Mucosa of rectum (tissue), 2 donors: ENCODE results near the gene HMCES.
A peak's percentile ranks its signal among the peaks of the same experiment; 100 is the strongest.
"Not testable (repeated sequence)": the region's sequence is repeated elsewhere in the genome, so short reads cannot be mapped to it uniquely, and the experiment has no call there.

ENCODE experiments used
- H3K27ac ChIP-seq, 2 donors: one replicate each; pipeline ENCODE4 v1.7.0; 2013; ENCODE audit warnings: inconsistent platforms in 2 of 2, low read depth in 2 of 2, low read length in 2 of 2
- H3K27me3 ChIP-seq, 2 donors: one replicate each; pipeline ENCODE4 v1.7.0; 2013; ENCODE audit warnings: low read length in 2 of 2; ENCODE audit not compliant: control insufficient read depth in 2 of 2, insufficient read depth in 2 of 2
- H3K36me3 ChIP-seq, 2 donors: one replicate each; pipeline ENCODE4 v1.7.0; 2013; ENCODE audit warnings: low read length in 2 of 2; ENCODE audit not compliant: control insufficient read depth in 2 of 2, insufficient read depth in 2 of 2
- H3K4me1 ChIP-seq, 2 donors: one replicate each; pipeline ENCODE4 v1.7.0; 2013; ENCODE audit warnings: low read length in 2 of 2, mild to moderate bottlenecking in 1 of 2; ENCODE audit not compliant: control insufficient read depth in 2 of 2, insufficient read depth in 2 of 2
- H3K4me3 ChIP-seq, 2 donors: one replicate each; pipeline ENCODE4 v1.7.0; 2013; ENCODE audit warnings: low read length in 2 of 2
- H3K9ac ChIP-seq, 2 donors: one replicate each; pipeline ENCODE4 v1.7.0; 2013; ENCODE audit warnings: low read length in 2 of 2, low read depth in 1 of 2, mild to moderate bottlenecking in 1 of 2
- H3K9me3 ChIP-seq, 2 donors: one replicate each; pipeline ENCODE4 v1.7.0; 2013; ENCODE audit warnings: low read length in 2 of 2; ENCODE audit not compliant: control insufficient read depth in 2 of 2
- donor health status: healthy.
- donor health status: Normal muscosa, but diverticular disease.

The HMCES gene

GRCh38 chr3:129330409-129330808 is 51.7 kb downstream of the HMCES start:
- H3K4me1 ChIP-seq: no peaks in the 10 kb centered on the region
- H3K9ac ChIP-seq: no peak overlapping the region
- no peaks in the 10 kb centered on the region for H3K27me3 ChIP-seq
- H3K27ac ChIP-seq: no peak overlapping the region
- H3K36me3 ChIP-seq: no peaks in the 10 kb centered on the region
- no peak overlapping the region for H3K4me3 ChIP-seq
- H3K9me3 ChIP-seq: no peaks in the 10 kb centered on the region

- H3K4me3 ChIP-seq: no peak overlapping the region
- H3K27me3 ChIP-seq: no peaks in the 10 kb centered on the region
- no peak overlapping the region for H3K27ac ChIP-seq
- H3K9me3 ChIP-seq: no peaks in the 10 kb centered on the region
- no peak overlapping the region for H3K9ac ChIP-seq
- H3K4me1 ChIP-seq: no peaks in the 10 kb centered on the region
- no peaks in the 10 kb centered on the region for H3K36me3 ChIP-seq
Observed at GRCh38 chr3:129333891-129334290, 55.2 kb downstream of the HMCES start.

GRCh38 chr3:129336093-129336706 is 57.5 kb downstream of the HMCES start:
- H3K4me1 ChIP-seq: no peaks in the 10 kb centered on the region
- no peak overlapping the region for H3K4me3 ChIP-seq
- H3K27me3 ChIP-seq: no peaks in the 10 kb centered on the region
- no peak overlapping the region for H3K9ac ChIP-seq
- no peaks in the 10 kb centered on the region for H3K36me3 ChIP-seq
- no peak overlapping the region for H3K27ac ChIP-seq
- no peaks in the 10 kb centered on the region for H3K9me3 ChIP-seq

DNA sequence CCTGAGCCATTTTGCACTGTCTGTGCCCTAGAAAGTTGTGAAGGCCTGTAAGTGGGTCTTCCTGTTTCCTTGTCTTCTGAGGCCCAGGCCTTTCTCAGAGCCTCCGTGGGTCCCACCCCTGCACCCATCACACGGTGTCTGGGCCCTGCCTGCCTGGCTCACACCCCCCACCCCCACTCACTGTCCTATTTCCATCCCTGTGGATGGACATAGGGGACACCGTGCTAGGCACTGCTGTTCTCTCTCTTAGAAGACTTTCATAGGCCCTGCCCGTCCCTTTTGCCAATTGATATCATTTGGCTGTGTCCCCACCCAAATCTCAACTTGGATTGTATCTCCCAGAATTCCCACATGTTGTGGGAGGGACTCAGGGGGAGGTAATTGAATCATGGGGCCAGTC is 59.0 kb downstream of the HMCES start:
- H3K9ac ChIP-seq, H3K36me3 ChIP-seq, H3K27ac ChIP-seq, H3K9me3 ChIP-seq, H3K4me1 ChIP-seq, H3K4me3 ChIP-seq, H3K27me3 ChIP-seq: not testable (repeated sequence)

DNA sequence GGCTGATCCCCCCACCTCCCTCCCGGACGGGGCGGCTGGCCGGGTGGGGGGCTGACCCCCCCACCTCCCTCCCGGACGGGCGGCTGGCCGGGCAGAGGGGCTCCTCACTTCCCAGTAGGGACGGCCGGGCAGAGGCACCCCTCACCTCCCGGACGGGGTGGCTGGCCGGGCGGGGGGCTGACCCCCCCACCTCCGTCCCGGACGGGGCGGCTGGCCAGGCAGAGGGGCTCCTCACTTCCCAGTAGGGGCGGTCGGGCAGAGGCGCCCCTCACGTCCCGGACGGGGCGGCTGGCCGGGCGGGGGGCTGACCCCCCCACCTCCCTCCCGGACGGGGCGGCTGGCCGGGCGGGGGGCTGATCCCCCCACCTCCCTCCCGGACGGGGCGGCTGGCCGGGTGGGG is 60.5 kb downstream of the HMCES start:
- not testable (repeated sequence) for H3K36me3 ChIP-seq, H3K9ac ChIP-seq, H3K4me1 ChIP-seq, H3K9me3 ChIP-seq, H3K4me3 ChIP-seq, H3K27me3 ChIP-seq, H3K27ac ChIP-seq

- not testable (repeated sequence) for H3K9me3 ChIP-seq, H3K27ac ChIP-seq, H3K4me1 ChIP-seq, H3K27me3 ChIP-seq, H3K4me3 ChIP-seq, H3K36me3 ChIP-seq, H3K9ac ChIP-seq
Observed at GRCh38 chr3:129339833-129340232, 61.2 kb downstream of the HMCES start.

DNA sequence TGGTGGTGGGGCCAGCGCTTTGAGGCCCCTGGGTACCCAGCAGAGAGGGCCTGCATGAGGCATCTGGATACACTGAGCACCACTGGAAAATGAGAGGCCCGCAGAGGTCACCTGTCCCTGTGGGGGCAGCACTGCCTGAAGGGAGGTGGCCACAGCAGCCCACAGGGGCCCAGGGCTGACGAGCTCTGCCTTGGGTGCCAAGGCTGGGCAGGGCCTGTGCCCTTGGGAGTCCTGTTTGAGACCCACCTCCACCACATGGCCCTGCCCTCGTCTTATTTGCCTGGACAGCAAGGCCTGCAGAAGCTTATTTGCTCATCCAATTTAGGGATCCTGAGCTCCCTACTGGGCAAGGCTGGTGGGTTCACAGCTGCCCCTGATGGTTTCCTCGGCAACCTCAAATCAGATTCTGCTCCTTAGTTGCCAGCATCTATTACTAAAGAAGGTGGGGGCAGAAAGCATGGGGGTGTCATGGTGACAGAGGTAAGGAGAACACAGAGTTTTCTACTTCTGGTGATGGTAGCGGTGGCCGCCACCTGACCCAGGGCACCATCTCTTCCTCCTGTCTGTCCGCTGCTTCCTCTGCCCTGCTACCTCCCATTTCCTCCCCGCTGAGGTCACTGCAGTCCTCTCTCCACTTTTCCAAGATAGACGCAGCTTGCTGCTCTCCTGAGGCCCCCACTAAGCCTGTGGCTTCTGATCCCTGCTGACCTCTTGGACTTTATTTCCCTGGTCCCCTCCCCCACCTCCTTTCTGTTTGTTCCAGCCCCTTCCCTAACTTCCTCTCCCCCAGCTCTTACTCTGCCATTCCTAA is 62.9 kb downstream of the HMCES start:
- Histone ChIP-seq H3K4me1 (peaks cover 5% of the 10 kb centered on the region in 2 donors), H3K27me3 (peaks cover 0 to 6% of the 10 kb centered on the region in 2 donors), H3K36me3 (no peaks in the 10 kb centered on the region), H3K9ac (no peak overlapping the region), H3K27ac (no peak overlapping the region), H3K9me3 (no peaks in the 10 kb centered on the region), H3K4me3 (no peak overlapping the region)

DNA sequence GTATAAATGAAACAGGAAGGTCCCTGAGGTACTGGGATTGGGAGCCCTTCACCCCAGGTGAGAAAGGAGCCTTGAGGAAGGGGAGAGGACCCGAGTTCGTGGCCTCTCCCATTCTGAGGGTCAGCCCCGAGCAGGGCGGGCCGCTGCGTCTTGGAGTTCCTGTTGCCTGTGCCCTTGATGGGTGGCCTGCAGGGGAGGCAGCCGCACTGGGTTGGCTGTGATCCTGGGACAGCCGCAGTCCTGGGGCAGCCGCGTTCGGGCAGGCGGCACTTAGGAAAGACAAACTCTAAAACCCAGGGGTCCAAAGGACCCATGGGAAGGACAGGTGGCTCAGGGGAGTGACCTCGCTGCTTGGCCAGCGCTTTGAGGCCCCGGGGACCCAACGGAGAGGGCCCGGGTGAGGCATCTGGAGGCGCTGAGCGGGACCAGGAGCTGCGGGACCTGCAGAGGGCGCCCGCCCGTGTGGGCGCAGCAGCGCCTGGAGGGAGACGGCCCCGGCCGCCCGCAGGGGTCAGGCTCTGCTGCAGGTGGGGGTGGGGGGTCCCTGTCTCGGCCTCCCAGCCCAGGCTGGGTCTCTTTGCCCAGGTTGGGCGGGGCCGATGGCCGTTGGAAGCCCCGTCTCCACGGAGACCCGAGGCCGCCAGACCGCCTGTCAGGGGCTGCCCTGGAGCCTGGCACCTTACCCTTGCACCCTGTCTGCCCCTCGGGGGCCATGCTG is 65.1 kb downstream of the HMCES start:
- Histone ChIP-seq H3K9me3 (no peaks in the 10 kb centered on the region), H3K36me3 (no peaks in the 10 kb centered on the region), H3K4me1 (peaks cover 5% of the 10 kb centered on the region in 2 donors), H3K27ac (no peak overlapping the region), H3K9ac (peak overlapping the region in 1 of 2 donors; percentile 51), H3K27me3 (peaks cover 0 to 6% of the 10 kb centered on the region in 2 donors), H3K4me3 (peak overlapping the region; percentile 44 to 55)

GRCh38 chr3:129344540-129345220 is 66.0 kb downstream of the HMCES start:
- Histone ChIP-seq H3K27ac (no peak overlapping the region), H3K36me3 (no peaks in the 10 kb centered on the region), H3K4me3 (peak overlapping the region in 1 of 2 donors; percentile 55), H3K4me1 (peaks cover 5% of the 10 kb centered on the region in 2 donors), H3K9ac (no peak overlapping the region), H3K27me3 (peaks cover 0 to 6% of the 10 kb centered on the region in 2 donors), H3K9me3 (no peaks in the 10 kb centered on the region)

DNA sequence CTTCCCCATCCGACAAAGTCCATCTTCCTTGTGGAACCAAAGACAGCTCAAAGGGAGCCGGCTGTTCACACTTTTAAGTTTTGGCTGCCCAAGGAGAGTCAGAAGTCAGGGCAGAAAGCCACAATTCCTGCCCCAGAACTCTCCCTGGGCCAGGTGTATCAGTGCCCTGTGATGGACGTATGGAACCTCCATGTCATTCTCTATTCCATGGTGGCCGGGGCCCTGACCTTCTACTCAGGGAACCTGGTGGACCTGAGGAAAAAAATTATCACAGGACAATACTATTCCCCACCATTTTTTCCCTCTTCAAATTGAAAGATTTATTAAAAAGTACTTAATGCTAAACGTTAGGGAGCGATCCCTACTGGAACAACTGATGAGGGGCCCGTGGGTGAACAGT is 66.6 kb downstream of the HMCES start:
- Histone ChIP-seq H3K4me1 (peaks cover 5% of the 10 kb centered on the region in 2 donors), H3K36me3 (no peaks in the 10 kb centered on the region), H3K4me3 (no peak overlapping the region), H3K9ac (no peak overlapping the region), H3K27ac (no peak overlapping the region), H3K27me3 (peaks cover 0 to 6% of the 10 kb centered on the region in 2 donors), H3K9me3 (no peaks in the 10 kb centered on the region)
